Brain microvascular endothelial cell (primary cell): ENCODE measurements around the gene CELF2.

Experiments
- DNase-seq: peaks from one replicate; pipeline ENCODE4 v3.0.0-alpha.2; 2020
- H3K27ac ChIP-seq: fragments of 250-450 bp; sonication (Bioruptor Pico); 2 replicates; pipeline ENCODE4 v1.5.1; 2020; ENCODE audit warnings: mild to moderate bottlenecking, moderate library complexity
- H3K27me3 ChIP-seq: fragments of 250-450 bp; sonication (Bioruptor Pico); replicated peaks from 2 replicates; pipeline ENCODE4 v1.5.1; 2020; ENCODE audit warnings: mild to moderate bottlenecking
- H3K36me3 ChIP-seq: fragments of 250-450 bp; sonication (Bioruptor Pico); replicated peaks from 2 replicates; pipeline ENCODE4 v1.5.1; 2020; ENCODE audit warnings: mild to moderate bottlenecking
- H3K4me3 ChIP-seq: 2 replicates; pipeline ENCODE4 v1.5.1; 2011; ENCODE audit warnings: low read depth, mild to moderate bottlenecking, control low read depth, low read length, moderate library complexity
- in situ Hi-C: cut with HindIII; loops from 2 replicates; pipeline ENCODE4 v1.10.0; 2017; ENCODE audit warnings: low sequenced_read_pairs, low pct_ligation_motif_present
- TF ChIP-seq, protein P1 (sequence below): IDR thresholded peaks from 2 replicates; pipeline ENCODE4 v1.5.1; 2011; ENCODE audit warnings: low read depth, mild to moderate bottlenecking, moderate library complexity, low read length, control low read depth, inconsistent platforms; ENCODE audit errors: missing control alignments

CELF2 gene

DNA sequence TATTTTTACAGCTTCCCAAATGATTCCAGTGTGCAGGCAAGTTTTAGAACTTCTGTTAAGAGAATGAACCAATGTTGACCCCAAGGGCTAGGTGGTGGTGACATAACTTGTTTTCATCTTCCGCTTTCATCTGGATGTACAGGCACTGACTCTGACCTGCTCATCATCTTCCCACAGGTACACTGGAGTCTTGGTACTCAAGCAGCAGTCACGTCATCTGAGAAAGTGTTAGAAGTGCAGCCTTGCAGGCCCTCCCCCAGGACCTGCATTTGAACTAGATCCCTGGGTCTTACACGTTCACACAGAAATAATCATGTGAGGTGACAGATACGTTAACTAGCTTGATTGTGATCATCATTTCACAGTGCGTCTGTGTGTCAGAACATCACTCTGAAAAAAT is 212.2 kb downstream of the CELF2 start:
- Histone ChIP-seq H3K36me3 (no peaks in the 10 kb centered on the region), H3K4me3 (no peak overlapping the region), H3K27ac (no peak overlapping the region), H3K27me3 (no peaks in the 10 kb centered on the region)
- in situ Hi-C loops, result no loop called here
- TF ChIP-seq, protein P1, sequence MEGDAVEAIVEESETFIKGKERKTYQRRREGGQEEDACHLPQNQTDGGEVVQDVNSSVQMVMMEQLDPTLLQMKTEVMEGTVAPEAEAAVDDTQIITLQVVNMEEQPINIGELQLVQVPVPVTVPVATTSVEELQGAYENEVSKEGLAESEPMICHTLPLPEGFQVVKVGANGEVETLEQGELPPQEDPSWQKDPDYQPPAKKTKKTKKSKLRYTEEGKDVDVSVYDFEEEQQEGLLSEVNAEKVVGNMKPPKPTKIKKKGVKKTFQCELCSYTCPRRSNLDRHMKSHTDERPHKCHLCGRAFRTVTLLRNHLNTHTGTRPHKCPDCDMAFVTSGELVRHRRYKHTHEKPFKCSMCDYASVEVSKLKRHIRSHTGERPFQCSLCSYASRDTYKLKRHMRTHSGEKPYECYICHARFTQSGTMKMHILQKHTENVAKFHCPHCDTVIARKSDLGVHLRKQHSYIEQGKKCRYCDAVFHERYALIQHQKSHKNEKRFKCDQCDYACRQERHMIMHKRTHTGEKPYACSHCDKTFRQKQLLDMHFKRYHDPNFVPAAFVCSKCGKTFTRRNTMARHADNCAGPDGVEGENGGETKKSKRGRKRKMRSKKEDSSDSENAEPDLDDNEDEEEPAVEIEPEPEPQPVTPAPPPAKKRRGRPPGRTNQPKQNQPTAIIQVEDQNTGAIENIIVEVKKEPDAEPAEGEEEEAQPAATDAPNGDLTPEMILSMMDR, result no peak
- no peak for DNase-seq

DNA sequence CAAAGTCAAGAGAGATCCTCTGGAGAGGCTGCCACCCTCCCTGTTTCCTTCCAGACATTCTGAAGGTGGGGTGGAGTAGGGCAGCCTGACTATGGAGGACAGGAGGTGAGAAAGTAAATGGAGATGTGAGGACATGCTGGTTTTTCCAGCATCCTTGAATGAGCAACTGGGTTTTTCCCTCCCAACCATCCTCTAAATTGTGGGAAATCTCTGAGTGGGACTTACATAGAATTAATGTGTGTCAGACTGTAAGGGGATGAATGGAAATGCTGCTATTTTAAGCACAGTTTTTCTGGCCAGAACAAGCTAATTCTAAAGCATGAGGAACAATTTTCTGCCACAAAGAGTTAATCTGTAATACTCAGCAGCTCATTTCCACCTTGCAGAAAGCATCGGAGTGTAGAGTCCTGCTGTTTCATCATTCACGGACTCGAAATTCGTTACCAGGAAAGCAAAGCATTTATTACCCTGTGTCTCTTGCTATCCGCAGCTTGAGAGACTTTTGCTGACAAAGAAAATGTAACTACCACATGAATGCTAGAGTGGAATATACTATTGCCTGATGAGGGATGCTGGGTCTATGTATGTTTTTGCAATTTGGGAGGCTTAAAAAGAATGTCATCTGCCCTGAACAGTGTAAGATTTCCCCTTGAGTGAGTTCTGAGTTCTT is 213.0 kb downstream of the CELF2 start:
- Histone ChIP-seq H3K27ac (no peak overlapping the region), H3K4me3 (no peak overlapping the region), H3K36me3 (no peaks in the 10 kb centered on the region), H3K27me3 (no peaks in the 10 kb centered on the region)
- no peak for DNase-seq
- in situ Hi-C loops, result no loop called here
- TF ChIP-seq, protein P1, result no peak

DNA sequence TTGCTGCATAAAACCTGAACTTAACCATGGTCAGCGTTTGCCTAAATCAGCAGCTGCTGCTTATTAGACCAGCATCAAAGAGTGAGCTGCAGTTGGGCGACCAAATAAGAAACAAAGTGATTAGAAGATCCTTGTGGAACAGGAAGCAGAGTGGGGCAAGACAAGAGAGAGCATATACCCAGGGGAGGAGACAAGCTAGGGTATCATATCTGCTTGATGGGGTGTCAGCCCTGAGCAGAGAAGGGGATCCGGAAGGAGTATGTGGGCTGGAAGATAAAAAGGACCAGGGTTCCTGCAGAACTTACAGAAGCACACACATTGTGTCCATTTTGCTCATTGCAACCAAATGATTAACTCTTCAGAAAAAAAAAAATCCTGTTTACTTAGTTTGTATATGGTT is 213.6 kb downstream of the CELF2 start:
- Histone ChIP-seq H3K4me3 (no peak overlapping the region), H3K27me3 (no peaks in the 10 kb centered on the region), H3K36me3 (no peaks in the 10 kb centered on the region), H3K27ac (no peak overlapping the region)
- DNase-seq, result no peak
- TF ChIP-seq, protein P1, result no peak
- in situ Hi-C loops, result no loop called here

DNA sequence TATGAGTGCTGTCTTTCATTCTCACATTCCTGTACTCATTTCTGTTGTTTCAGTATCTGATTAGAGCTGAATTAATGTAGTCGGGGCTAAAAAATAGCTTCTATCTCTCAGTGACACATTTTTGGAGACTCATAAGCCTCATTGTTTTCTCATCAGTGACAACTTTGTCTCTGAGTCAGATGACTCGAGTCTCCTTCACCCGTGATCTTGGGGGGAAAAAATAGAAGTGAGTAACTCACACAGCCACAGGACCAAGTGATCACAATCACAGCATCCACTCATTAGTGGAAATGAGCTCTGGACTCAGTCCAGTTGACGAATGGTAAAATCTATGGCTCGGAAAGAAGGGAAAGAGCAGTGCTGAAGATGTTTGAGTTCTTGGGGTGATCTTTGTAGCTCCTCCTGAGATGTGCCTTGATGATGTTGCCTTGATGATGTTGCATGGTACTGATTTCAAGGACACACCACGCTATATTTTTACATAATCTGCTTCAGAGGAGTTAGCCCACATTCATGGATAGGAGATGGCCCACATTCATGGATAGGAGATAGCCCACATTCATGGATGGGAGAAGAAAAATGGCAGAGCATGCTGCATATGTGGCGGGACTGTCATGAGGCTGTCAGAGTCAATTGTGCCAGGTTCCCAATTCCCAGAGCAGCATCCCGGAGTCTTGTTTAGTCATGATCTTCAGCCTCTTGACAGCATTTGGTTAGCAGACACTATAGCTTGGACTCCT is 214.7 kb downstream of the CELF2 start:
- no peaks in the 10 kb centered on the region for H3K27me3 ChIP-seq
- no peak for DNase-seq
- in situ Hi-C loops, result no loop called here
- no peak overlapping the region for H3K4me3 ChIP-seq
- H3K27ac ChIP-seq, result no peak overlapping the region
- H3K36me3 ChIP-seq, result no peaks in the 10 kb centered on the region
- TF ChIP-seq, protein P1, result no peak

DNA sequence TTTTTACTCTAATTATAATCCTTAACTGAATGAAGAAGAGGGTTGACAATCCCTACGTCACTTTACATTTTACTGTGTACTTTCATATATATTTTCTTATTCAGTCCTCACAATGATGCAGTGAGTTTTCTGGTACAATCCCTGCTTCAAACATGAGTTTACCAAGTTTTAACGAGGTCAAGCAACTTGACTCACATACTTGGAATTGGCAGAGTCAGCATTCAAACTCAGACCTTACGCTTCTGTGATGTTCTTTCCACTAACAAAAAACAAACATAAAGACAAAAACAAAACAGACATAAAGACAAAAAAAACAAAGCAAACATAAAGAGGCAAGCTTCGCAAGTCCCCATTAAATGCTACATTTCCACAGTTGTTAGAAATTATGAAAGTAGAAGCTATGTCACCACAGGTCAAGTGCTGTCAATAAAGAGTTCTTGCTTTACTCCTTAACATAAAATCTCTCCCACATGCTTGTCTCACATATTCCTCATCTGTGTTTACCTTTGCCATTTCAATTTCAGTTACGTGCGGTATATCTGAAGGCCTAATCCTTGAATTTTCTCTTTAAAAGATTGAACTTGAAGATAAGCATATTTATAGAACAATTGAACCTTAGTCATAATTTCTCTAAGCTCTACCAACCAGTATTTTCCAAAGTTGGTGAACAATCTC is 217.3 kb downstream of the CELF2 start:
- DNase-seq, result no peak
- H3K4me3 ChIP-seq, result no peak overlapping the region
- in situ Hi-C loops, result no loop called here
- H3K27me3 ChIP-seq, result no peaks in the 10 kb centered on the region
- H3K27ac ChIP-seq, result no peak overlapping the region
- TF ChIP-seq, protein P1, result no peak
- no peaks in the 10 kb centered on the region for H3K36me3 ChIP-seq
